ENCODE results near the gene TRIM29.

Gene TRIM29

GRCh38 chr11:120109531-120109930, 28.4 kb downstream of the TRIM29 start:
- no peak overlapping the region for H3K4me3 ChIP-seq (ENCODE audit: low read length)
- TF ChIP-seq ZNF274 (IDR thresholded peaks at IDR 0.05; ENCODE audit: low read depth, low read length): no peak

GRCh38 chr11:120108785-120109168, 29.1 kb downstream of the TRIM29 start:
- no peak for TF ChIP-seq ZNF274 (IDR thresholded peaks at IDR 0.05; ENCODE audit: low read depth, low read length)
- no peak overlapping the region for H3K4me3 ChIP-seq (ENCODE audit: low read length)

DNA sequence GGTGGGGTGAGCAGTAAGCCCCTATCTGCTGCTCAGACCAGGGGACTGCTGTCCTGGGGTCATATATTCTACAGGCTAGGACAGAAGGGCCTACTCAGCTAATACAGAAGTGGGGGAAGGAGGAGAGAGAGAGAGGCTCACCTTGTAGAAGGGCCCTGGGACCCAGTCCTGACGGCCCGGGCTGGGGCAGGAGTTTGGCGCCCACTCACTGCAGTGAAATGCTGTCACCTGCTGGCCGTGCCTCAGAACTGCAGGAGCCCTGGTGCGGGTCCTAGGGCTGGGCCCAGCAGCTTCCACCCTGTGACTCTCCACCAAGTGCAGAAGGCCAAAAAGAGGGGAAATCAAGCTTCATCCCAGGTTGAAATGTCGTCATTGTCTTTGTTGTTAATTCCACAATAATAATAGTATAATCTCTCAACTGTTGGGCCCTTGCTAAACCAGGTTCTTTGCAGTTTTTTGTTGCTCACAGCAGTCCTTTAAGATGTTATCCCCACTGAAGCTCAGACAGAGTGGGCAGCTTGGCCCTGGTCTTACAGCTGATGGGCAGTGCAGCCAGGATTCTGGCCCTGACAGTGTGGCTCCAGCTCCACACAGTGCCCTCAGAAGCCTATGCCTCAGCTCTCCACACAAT, 29.6 kb downstream of the TRIM29 start:
- H3K4me3 ChIP-seq (ENCODE audit: low read length): no peak overlapping the region
- TF ChIP-seq ZNF274 (IDR thresholded peaks at IDR 0.05; ENCODE audit: low read depth, low read length): no peak

GRCh38 chr11:120107692-120108091, 30.2 kb downstream of the TRIM29 start:
- no peak overlapping the region for H3K4me3 ChIP-seq (ENCODE audit: low read length)

GRCh38 chr11:120106354-120107150, 31.4 kb downstream of the TRIM29 start:
- no peak overlapping the region for H3K4me3 ChIP-seq (ENCODE audit: low read length)
- TF ChIP-seq ZNF274 (IDR thresholded peaks at IDR 0.05; ENCODE audit: low read depth, low read length): no peak

More at GRCh38 chr11:120107692-120108091, 30.2 kb downstream of the TRIM29 start:
- TF ChIP-seq ZNF274 (IDR thresholded peaks at IDR 0.05; ENCODE audit: low read depth, low read length): no peak

GRCh38 chr11:120105576-120105975, 32.3 kb downstream of the TRIM29 start:
- no peak for TF ChIP-seq ZNF274 (IDR thresholded peaks at IDR 0.05; ENCODE audit: low read depth, low read length)
- no peak overlapping the region for H3K4me3 ChIP-seq (ENCODE audit: low read length)

- H3K4me3 ChIP-seq (ENCODE audit: low read length): no peak overlapping the region
- TF ChIP-seq ZNF274 (IDR thresholded peaks at IDR 0.05; ENCODE audit: low read depth, low read length): no peak
These were observed 33.8 kb downstream of the TRIM29 start for GRCh38 chr11:120104041-120104565.

GRCh38 chr11:120102864-120103122, 35.1 kb downstream of the TRIM29 start:
- TF ChIP-seq ZNF274 (IDR thresholded peaks at IDR 0.05; ENCODE audit: low read depth, low read length): no peak
- H3K4me3 ChIP-seq (ENCODE audit: low read length): no peak overlapping the region

- no peak for TF ChIP-seq ZNF274 (IDR thresholded peaks at IDR 0.05; ENCODE audit: low read depth, low read length)
- H3K4me3 ChIP-seq (ENCODE audit: low read length): no peak overlapping the region
These were observed 35.7 kb downstream of the TRIM29 start for GRCh38 chr11:120102050-120102863.

GRCh38 chr11:120098503-120099020, 39.4 kb downstream of the TRIM29 start:
- TF ChIP-seq ZNF274 (IDR thresholded peaks at IDR 0.05; ENCODE audit: low read depth, low read length): no peak

GRCh38 chr11:120097721-120098385, 40.1 kb downstream of the TRIM29 start:
- H3K4me3 ChIP-seq (ENCODE audit: low read length): no peak overlapping the region
- TF ChIP-seq ZNF274 (IDR thresholded peaks at IDR 0.05; ENCODE audit: low read depth, low read length): no peak

More at GRCh38 chr11:120098503-120099020, 39.4 kb downstream of the TRIM29 start:
- no peak overlapping the region for H3K4me3 ChIP-seq (ENCODE audit: low read length)

GRCh38 chr11:120096369-120097191, 41.3 kb downstream of the TRIM29 start:
- H3K4me3 ChIP-seq (ENCODE audit: low read length): no peak overlapping the region
- no peak for TF ChIP-seq ZNF274 (IDR thresholded peaks at IDR 0.05; ENCODE audit: low read depth, low read length)

DNA sequence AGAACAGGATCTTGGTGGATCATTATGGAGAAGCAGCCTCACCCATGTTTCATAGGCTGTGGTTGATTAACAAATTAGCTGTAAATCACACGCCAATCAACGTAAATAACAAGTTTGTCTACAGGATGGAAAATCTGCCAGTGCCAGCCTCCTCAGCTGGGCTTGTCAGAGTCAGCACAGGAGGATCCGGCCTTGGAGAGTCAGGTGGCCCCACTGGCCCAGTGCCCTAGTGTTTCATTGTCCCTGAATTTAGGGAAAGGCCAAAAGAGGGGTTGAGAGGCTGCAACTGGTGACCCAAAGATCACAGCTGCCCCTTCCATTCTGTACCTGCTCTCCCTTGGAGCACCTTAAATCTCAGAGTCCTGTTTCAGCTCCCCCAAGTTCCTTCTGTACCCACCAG, 42.4 kb downstream of the TRIM29 start:
- TF ChIP-seq ZNF274 (IDR thresholded peaks at IDR 0.05; ENCODE audit: low read depth, low read length): no peak
- no peak overlapping the region for H3K4me3 ChIP-seq (ENCODE audit: low read length)
